Ascending aorta (tissue), 2 donors: ENCODE data around the gene UNC79. TPM values are rescaled to one million over a fixed set of nuclear protein-coding genes. Genes with fewer than 3 reads are reported as not detected.
"Not testable (repeated sequence)": the region's sequence is repeated elsewhere in the genome, so short reads cannot be mapped to it uniquely, and the experiment has no call there.

Experiments used
- DNase-seq, 2 donors: peaks; one replicate each; pipeline ENCODE4 v3.0.0-alpha.2; 2019; ENCODE audit warnings: low spot score in 2 of 2
- H3K27ac ChIP-seq, 2 donors: fragments of 200-600 bp; sonication (generic); one replicate each; pipeline ENCODE4 v1.5.1; 2016 to 2017; ENCODE audit warnings: mild to moderate bottlenecking in 1 of 2
- H3K27me3 ChIP-seq: fragments of 200-600 bp; sonication (generic); one replicate; pipeline ENCODE4 v1.5.1; 2017
- H3K36me3 ChIP-seq, 2 donors: fragments of 200-600 bp; sonication (generic); one replicate each; pipeline ENCODE4 v1.5.1; 2016
- H3K4me1 ChIP-seq, 2 donors: fragments of 200-600 bp; sonication (generic); one replicate each; pipeline ENCODE4 v1.5.1; 2016 to 2017; ENCODE audit warnings: mild to moderate bottlenecking in 1 of 2
- H3K4me3 ChIP-seq, 2 donors: fragments of 200-600 bp; sonication (generic); one replicate each; pipeline ENCODE4 v1.5.1; 2016 to 2017; ENCODE audit warnings: mild to moderate bottlenecking in 1 of 2
- H3K9me3 ChIP-seq, 2 donors: fragments of 200-600 bp; sonication (generic); one replicate each; pipeline ENCODE4 v1.5.1; 2016
- CTCF ChIP-seq, 3 experiments: fragments of 200-600 bp in 2 of 3; fragments of 450-650 bp in 1 of 3; sonication (generic) in 2 of 3; IDR thresholded peaks; one replicate each; pipeline ENCODE4 v1.5.1; 2016 to 2019; ENCODE audit warnings: antibody characterized with exemption in 3 of 3, mild to moderate bottlenecking in 1 of 3, moderate library complexity in 1 of 3
- intact Hi-C: fragments of 100-400 bp; cut with DNase I; formaldehyde crosslinking; loops from one replicate; pipeline ENCODE4 v1.15.1; 2023
- total RNA-seq: library from RNA; depleted of rRNA; stranded (reverse); fragments of >200 nt; gene quantifications from one replicate; pipeline ENCODE4 v1.1.0, GENCODE V29; 2016

Gene UNC79
- not detected for total RNA-seq

GRCh38 chr14:93430315-93431035 is at the start of gene UNC79:
UNC79 (plus strand) TSS chr14:93430939; CDS start chr14:93431030, 91 bp downstream.
- intact Hi-C loops = no loop called here
- no peak for DNase-seq
- Histone ChIP-seq H3K27ac (no peak within 1 kb of the TSS), H3K4me1 (no peaks in the 10 kb centered on the region), H3K4me3 (no peak within 1 kb of the TSS), H3K27me3 (no peaks in the 10 kb centered on the region), H3K9me3 (peaks cover 7 to 16% of the 10 kb centered on the region in 2 donors), H3K36me3 (no peaks in the 10 kb centered on the region)
- no peak for TF ChIP-seq CTCF (IDR thresholded peaks at IDR 0.05)

GRCh38 chr14:93381644-93382043 is 49.1 kb upstream of the UNC79 start:
- Histone ChIP-seq H3K4me3 (no peak overlapping the region), H3K27ac (no peak overlapping the region), H3K9me3 (no peaks in the 10 kb centered on the region), H3K4me1 (no peaks in the 10 kb centered on the region), H3K36me3 (no peaks in the 10 kb centered on the region), H3K27me3 (no peaks in the 10 kb centered on the region)
- DNase-seq = no peak
- TF ChIP-seq CTCF (IDR thresholded peaks at IDR 0.05) = no peak
- intact Hi-C loops = no loop called here

- H3K27me3 ChIP-seq, H3K27ac ChIP-seq, H3K36me3 ChIP-seq, H3K4me1 ChIP-seq, intact Hi-C loops, H3K4me3 ChIP-seq, DNase-seq, H3K9me3 ChIP-seq: not testable (repeated sequence)
Measured at GRCh38 chr14:93384256-93384655, 46.5 kb upstream of the UNC79 start.

GRCh38 chr14:93395231-93395630 is 35.5 kb upstream of the UNC79 start:
- no peaks in the 10 kb centered on the region for H3K27me3 ChIP-seq
- peaks cover 0 to 11% of the 10 kb centered on the region in 2 donors for H3K9me3 ChIP-seq
- intact Hi-C loops = no loop called here
- no peak for TF ChIP-seq CTCF (IDR thresholded peaks at IDR 0.05)
- no peak overlapping the region for H3K27ac ChIP-seq
- H3K4me1 ChIP-seq = no peaks in the 10 kb centered on the region
- no peak for DNase-seq
- no peaks in the 10 kb centered on the region for H3K36me3 ChIP-seq
- H3K4me3 ChIP-seq = no peak overlapping the region

GRCh38 chr14:93396456-93396855 is 34.3 kb upstream of the UNC79 start:
- H3K9me3 ChIP-seq = peaks cover 0 to 11% of the 10 kb centered on the region in 2 donors
- TF ChIP-seq CTCF (IDR thresholded peaks at IDR 0.05) = no peak
- DNase-seq = no peak
- no peaks in the 10 kb centered on the region for H3K27me3 ChIP-seq
- H3K4me3 ChIP-seq = no peak overlapping the region
- no peaks in the 10 kb centered on the region for H3K36me3 ChIP-seq
- H3K4me1 ChIP-seq = no peaks in the 10 kb centered on the region
- H3K27ac ChIP-seq = no peak overlapping the region
- intact Hi-C loops = no loop called here

GRCh38 chr14:93398491-93398890 is 32.2 kb upstream of the UNC79 start:
- no peak overlapping the region for H3K4me3 ChIP-seq
- no peak for TF ChIP-seq CTCF (IDR thresholded peaks at IDR 0.05)
- intact Hi-C loops = no loop called here
- H3K4me1 ChIP-seq = no peaks in the 10 kb centered on the region
- peaks cover 0 to 11% of the 10 kb centered on the region in 2 donors for H3K9me3 ChIP-seq
- no peaks in the 10 kb centered on the region for H3K36me3 ChIP-seq
- H3K27ac ChIP-seq = no peak overlapping the region
- no peak for DNase-seq
- no peaks in the 10 kb centered on the region for H3K27me3 ChIP-seq
